Activated CD8-positive, alpha-beta memory T cell treated with anti-CD3 and anti-CD28 coated beads, Interleukin-2, amount 10 ng/mL, durations not matched to agents 7 days and 5 days (primary cell): ENCODE data around the gene ACYP1. TPM values are rescaled to one million over a fixed set of nuclear protein-coding genes. Genes with fewer than 3 reads are reported as not detected.

Source experiments
- ATAC-seq: fragments of 150-1000 bp; cut with Tn5 transposase; one replicate; pipeline ENCODE4 v1.10.0; 2021; ENCODE audit warnings: moderate library complexity
- CTCF ChIA-PET: fragments of 350-600 bp; sonication (Branson Sonifier 250); formaldehyde crosslinking; loops from one replicate; lab custom pipeline; 2021; ENCODE audit warnings: antibody characterized with exemption; lab: Charles Lee
- DNase-seq: peaks from one replicate; pipeline ENCODE4 v3.0.0-alpha.2; 2020
- H3K27ac Mint-ChIP-seq: one replicate; pipeline ENCODE4 v1.8.0; 2021; ENCODE audit warnings: mild to moderate bottlenecking, mixed read lengths
- H3K27me3 Mint-ChIP-seq: one replicate; pipeline ENCODE4 v1.8.0; 2021; ENCODE audit warnings: mixed read lengths
- H3K36me3 Mint-ChIP-seq: one replicate; pipeline ENCODE4 v1.8.0; 2021; ENCODE audit warnings: mild to moderate bottlenecking, mixed read lengths
- H3K4me1 Mint-ChIP-seq: one replicate; pipeline ENCODE4 v1.8.0; 2021; ENCODE audit warnings: mixed read lengths
- H3K4me3 Mint-ChIP-seq: one replicate; pipeline ENCODE4 v1.8.0; 2021; ENCODE audit warnings: mild to moderate bottlenecking, moderate library complexity, mixed read lengths
- H3K9me3 Mint-ChIP-seq: one replicate; pipeline ENCODE4 v1.8.0; 2022; ENCODE audit warnings: low read depth, mixed read lengths
- total RNA-seq, 2 experiments: library from RNA; stranded (reverse); gene quantifications; one replicate each; pipeline ENCODE4 v1.2.3, GENCODE V29; 2021

ACYP1 gene
- total RNA-seq, 2 experiments from 2014 or later, result 45.2 to 59.5 TPM

GRCh38 chr14:75018694-75019093 lies 45.1 kb downstream of the ACYP1 start:
- Mint-ChIP-seq H3K9me3 (no peaks in the 10 kb centered on the region), H3K27ac (no peak overlapping the region), H3K27me3 (no peaks in the 10 kb centered on the region), H3K4me3 (no peak overlapping the region), H3K4me1 (no peaks in the 10 kb centered on the region), H3K36me3 (peaks cover 31% of the 10 kb centered on the region)
- ATAC-seq, result no peak
- CTCF ChIA-PET, result interaction anchor here (1.1 to 1.8 kb wide), 3 partner anchors 16 to 73 kb away, joined by 4 to 5 read pairs (median 5); partner anchors contain the start of gene EIF2B2
- DNase-seq, result no peak

- no peak for ATAC-seq
- no peak for DNase-seq
- peaks cover 3% of the 10 kb centered on the region for H3K4me1 Mint-ChIP-seq
- H3K9me3 Mint-ChIP-seq, result no peaks in the 10 kb centered on the region
- CTCF ChIA-PET, result interaction anchor here (0.7 to 1.0 kb wide), 2 partner anchors 693 to 841 kb away, joined by 3 to 4 read pairs; no protein-coding TSS in a partner anchor
- H3K27ac Mint-ChIP-seq, result no peak overlapping the region
- H3K4me3 Mint-ChIP-seq, result no peak overlapping the region
- H3K27me3 Mint-ChIP-seq, result no peaks in the 10 kb centered on the region
- H3K36me3 Mint-ChIP-seq, result peaks cover 29% of the 10 kb centered on the region
These were observed 47.0 kb downstream of the ACYP1 start for GRCh38 chr14:75016815-75017214.

- Mint-ChIP-seq H3K27ac (no peak overlapping the region), H3K36me3 (peaks cover 26% of the 10 kb centered on the region), H3K4me1 (peaks cover 14% of the 10 kb centered on the region), H3K4me3 (no peak overlapping the region), H3K27me3 (no peaks in the 10 kb centered on the region), H3K9me3 (no peaks in the 10 kb centered on the region)
- ATAC-seq (no peak), DNase-seq (no peak)
- CTCF ChIA-PET, result interaction anchor here (1.0 kb wide), 1 partner anchor 694 kb away, joined by 3 read pairs; no protein-coding TSS in a partner anchor
These were observed 48.3 kb downstream of the ACYP1 start for GRCh38 chr14:75015496-75015895.

- no peak overlapping the region for H3K27ac Mint-ChIP-seq
- H3K36me3 Mint-ChIP-seq, result peaks cover 33% of the 10 kb centered on the region
- CTCF ChIA-PET, result interaction anchor here (1.4 to 1.8 kb wide), 2 partner anchors 9 to 153 kb away, joined by 3 to 4 read pairs; no protein-coding TSS in a partner anchor
These were observed 50.5 kb downstream of the ACYP1 start for GRCh38 chr14:75013290-75013689.

GRCh38 chr14:75011356-75011994 lies 52.3 kb downstream of the ACYP1 start:
- Mint-ChIP-seq H3K36me3 (peaks cover 36% of the 10 kb centered on the region), H3K27me3 (no peaks in the 10 kb centered on the region), H3K4me1 (peaks cover 20% of the 10 kb centered on the region), H3K4me3 (no peak overlapping the region), H3K9me3 (no peaks in the 10 kb centered on the region), H3K27ac (no peak overlapping the region)
- no peak for DNase-seq
- peak; percentile 56 for ATAC-seq
- CTCF ChIA-PET, result interaction anchor here (1.2 to 1.8 kb wide), 3 partner anchors 11 to 151 kb away, joined by 3 to 4 read pairs (median 3); no protein-coding TSS in a partner anchor

More at GRCh38 chr14:75013290-75013689, 50.5 kb downstream of the ACYP1 start:
- Mint-ChIP-seq H3K27me3 (no peaks in the 10 kb centered on the region), H3K4me1 (peaks cover 16% of the 10 kb centered on the region), H3K4me3 (no peak overlapping the region), H3K9me3 (no peaks in the 10 kb centered on the region)
- DNase-seq (no peak), ATAC-seq (no peak)

- Mint-ChIP-seq H3K4me1 (peaks cover 22% of the 10 kb centered on the region), H3K9me3 (no peaks in the 10 kb centered on the region), H3K4me3 (no peak overlapping the region), H3K36me3 (peaks cover 43% of the 10 kb centered on the region), H3K27ac (no peak overlapping the region), H3K27me3 (no peaks in the 10 kb centered on the region)
- ATAC-seq (no peak), DNase-seq (no peak)
- CTCF ChIA-PET, result interaction anchor here (1.3 kb wide), 2 partner anchors 12 to 56 kb away, joined by 3 read pairs; no protein-coding TSS in a partner anchor
These were observed 53.2 kb downstream of the ACYP1 start for GRCh38 chr14:75010472-75011093.

GRCh38 chr14:75009176-75009575 lies 54.6 kb downstream of the ACYP1 start:
- Mint-ChIP-seq H3K4me1 (peaks cover 32% of the 10 kb centered on the region), H3K9me3 (no peaks in the 10 kb centered on the region), H3K27ac (no peak overlapping the region), H3K4me3 (no peak overlapping the region), H3K36me3 (peaks cover 50% of the 10 kb centered on the region), H3K27me3 (no peaks in the 10 kb centered on the region)
- DNase-seq (no peak), ATAC-seq (no peak)
- CTCF ChIA-PET, result interaction anchor here (0.7 kb wide), 1 partner anchor 516 kb away, joined by 3 read pairs; the partner anchor contains the start of genes ISCA2 and NPC2

GRCh38 chr14:75005357-75005756 lies 58.5 kb downstream of the ACYP1 start:
- Mint-ChIP-seq H3K9me3 (no peaks in the 10 kb centered on the region), H3K27ac (no peak overlapping the region), H3K4me1 (peaks cover 38% of the 10 kb centered on the region), H3K4me3 (no peak overlapping the region), H3K27me3 (no peaks in the 10 kb centered on the region), H3K36me3 (peaks cover 56% of the 10 kb centered on the region)
- DNase-seq, result no peak
- CTCF ChIA-PET, result interaction anchor here (0.9 to 2.9 kb wide), 3 partner anchors 60 to 145 kb away, joined by 3 to 14 read pairs (median 3); no protein-coding TSS in a partner anchor
- ATAC-seq, result no peak

- H3K36me3 Mint-ChIP-seq, result peaks cover 45% of the 10 kb centered on the region
- DNase-seq, result no peak
- H3K9me3 Mint-ChIP-seq, result no peaks in the 10 kb centered on the region
These were observed 60.4 kb downstream of the ACYP1 start for GRCh38 chr14:75003250-75004027.

More at GRCh38 chr14:75003250-75004027, 60.4 kb downstream of the ACYP1 start:
- H3K27ac Mint-ChIP-seq, result peak overlapping the region; percentile 92
- CTCF ChIA-PET, result interaction anchor here (0.7 to 2.9 kb wide), 12 partner anchors 10 to 141 kb away, joined by 3 to 14 read pairs (median 3); partner anchors contain the start of genes ACYP1 and RPS6KL1
- peaks cover 38% of the 10 kb centered on the region for H3K4me1 Mint-ChIP-seq
- ATAC-seq, result no peak
- peak overlapping the region; percentile 95 for H3K4me3 Mint-ChIP-seq
- no peaks in the 10 kb centered on the region for H3K27me3 Mint-ChIP-seq

Other genes starting within 250 kb of the ACYP1 start
- gene PROX2, start 187.9 kb downstream of the ACYP1 start, total RNA-seq, result under 1 TPM; 0.21 to 0.44 TPM
- 100 to 1,000 TPM; 106 to 119 TPM for gene DLST, start 182.1 kb downstream of the ACYP1 start, total RNA-seq
- gene RPS6KL1, start 140.8 kb downstream of the ACYP1 start, total RNA-seq, result 1 to 10 TPM; 2.5 to 3.6 TPM
- under 1 TPM; 0.29 to 0.56 TPM for gene PGF, start 108.4 kb downstream of the ACYP1 start, total RNA-seq
- 10 to 100 TPM; 47.9 to 54.0 TPM for gene EIF2B2, start 61.1 kb downstream of the ACYP1 start, total RNA-seq
- gene MLH3, start 12.6 kb downstream of the ACYP1 start, total RNA-seq, result 10 to 100 TPM; 15.1 to 16.2 TPM
- gene ZC2HC1C, start 5.6 kb upstream of the ACYP1 start, total RNA-seq, result 1 to 10 TPM; 2.8 to 2.9 TPM
- 10 to 100 TPM; 83.0 to 86.4 TPM for gene NEK9, start 63.0 kb upstream of the ACYP1 start, total RNA-seq
- 100 to 1,000 TPM; 129 to 166 TPM for gene TMED10, start 112.6 kb upstream of the ACYP1 start, total RNA-seq
- gene FOS, start 214.8 kb upstream of the ACYP1 start, total RNA-seq, result 10 to 100 TPM in 1 of 2 experiments, 1 to 10 TPM in 1; 6.9 to 78.6 TPM